Central memory CD8-positive, alpha-beta T cell (primary cell): Measurements from ENCODE around the gene LAMA5.

Experiments
- ATAC-seq: fragments of 150-1000 bp; cut with Tn5 transposase; replicated peaks from 2 replicates; pipeline ENCODE4 v1.10.0; 2022; ENCODE audit warnings: mild to moderate bottlenecking, moderate FRiP score, moderate number of reproducible peaks; ENCODE audit not compliant: poor library complexity, severe bottlenecking; ENCODE audit errors: extremely low read depth
- DNase-seq, 2 donors: peaks; one replicate each; pipeline ENCODE4 v3.0.0; 2021; ENCODE audit warnings: low spot score in 2 of 2
- H3K27ac Mint-ChIP-seq: one replicate; pipeline ENCODE4 v1.8.0; 2022; ENCODE audit warnings: low read depth, mild to moderate bottlenecking, moderate library complexity, mixed read lengths
- H3K27me3 Mint-ChIP-seq: one replicate; pipeline ENCODE4 v1.8.0; 2022; ENCODE audit warnings: mixed read lengths
- H3K36me3 Mint-ChIP-seq: one replicate; pipeline ENCODE4 v1.8.0; 2022; ENCODE audit warnings: mild to moderate bottlenecking, moderate library complexity, mixed read lengths; ENCODE audit not compliant: insufficient read depth
- H3K4me1 Mint-ChIP-seq: one replicate; pipeline ENCODE4 v1.8.0; 2022; ENCODE audit warnings: mixed read lengths
- H3K4me3 Mint-ChIP-seq: one replicate; pipeline ENCODE4 v1.8.0; 2022; ENCODE audit warnings: mild to moderate bottlenecking, moderate library complexity, mixed read lengths
- H3K9me3 Mint-ChIP-seq: one replicate; pipeline ENCODE4 v1.8.0; 2022; ENCODE audit warnings: mixed read lengths

The LAMA5 gene

DNA sequence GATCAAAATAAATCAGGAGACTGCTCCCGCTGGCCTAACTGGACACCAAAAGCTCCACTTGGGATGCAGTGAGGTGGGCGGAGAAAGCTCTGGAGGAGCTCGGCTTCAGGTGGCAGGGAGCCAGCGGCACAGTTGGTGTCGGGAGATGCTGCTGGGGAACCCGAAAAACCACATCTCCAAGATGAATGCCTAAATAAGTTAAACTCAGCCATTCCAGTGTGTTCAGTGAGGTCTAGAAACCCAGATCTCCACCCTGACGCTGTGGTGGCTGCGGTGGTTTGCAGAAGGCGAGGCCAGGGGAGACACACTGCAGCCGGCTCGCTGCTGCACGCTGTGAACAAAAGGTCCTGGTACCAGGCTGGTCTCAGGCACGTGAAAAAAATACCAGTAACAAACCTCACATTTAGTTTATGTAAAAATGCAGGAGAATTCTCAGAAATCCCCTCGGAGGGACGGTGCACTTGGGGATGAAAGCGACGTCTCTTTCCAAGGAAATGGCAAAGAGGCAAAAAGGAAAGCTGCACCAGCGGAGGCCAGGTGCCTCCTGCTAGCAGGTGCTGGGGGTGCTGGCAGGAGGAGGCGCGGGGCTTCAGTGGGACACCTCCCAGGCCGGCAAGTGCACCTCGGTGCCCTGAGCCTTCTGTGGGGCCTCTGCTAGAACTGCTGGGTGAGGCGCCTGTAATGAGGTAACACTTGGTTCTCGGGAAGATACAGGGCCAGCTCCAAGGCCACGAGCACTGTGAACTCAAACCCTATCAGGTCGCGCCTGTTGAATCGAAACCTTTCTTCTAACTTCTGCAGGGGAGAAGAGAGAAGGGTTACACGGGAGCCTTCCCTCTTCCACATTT, 23.4 kb upstream of the LAMA5 start:
- H3K36me3 Mint-ChIP-seq: peaks cover 27% of the 10 kb centered on the region
- ATAC-seq (no peak), DNase-seq (no peak)
- peak overlapping the region; percentile 84 for H3K27ac Mint-ChIP-seq
- peaks cover 35% of the 10 kb centered on the region for H3K4me1 Mint-ChIP-seq
- H3K4me3 Mint-ChIP-seq: no peak overlapping the region
- H3K27me3 Mint-ChIP-seq: no peaks in the 10 kb centered on the region
- no peaks in the 10 kb centered on the region for H3K9me3 Mint-ChIP-seq

DNA sequence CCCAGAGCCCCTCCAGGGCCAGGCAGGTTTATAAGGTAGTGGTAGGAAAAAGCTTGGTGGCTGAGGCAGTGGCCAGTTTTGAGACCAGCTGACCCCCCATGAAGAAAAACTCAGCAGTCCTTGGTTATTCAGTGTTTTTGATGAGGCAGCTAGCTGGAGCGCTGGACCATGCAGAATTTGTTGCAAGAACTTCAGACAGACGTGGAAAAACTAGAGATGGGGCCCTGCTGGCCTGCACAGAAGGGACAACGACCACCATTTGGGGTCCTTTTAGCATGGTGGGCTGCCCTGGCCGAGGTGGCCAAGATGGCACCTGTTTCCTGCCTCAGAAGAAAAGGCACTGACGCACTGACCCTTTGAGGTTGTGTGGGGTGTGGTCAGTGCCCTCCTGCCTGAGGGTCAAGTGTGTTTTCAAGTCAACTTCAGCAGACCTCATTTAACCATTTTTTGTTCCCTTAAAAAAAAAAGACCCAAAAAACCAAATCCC, 22.5 kb upstream of the LAMA5 start:
- Mint-ChIP-seq H3K27me3 (no peaks in the 10 kb centered on the region), H3K4me1 (peaks cover 42% of the 10 kb centered on the region), H3K4me3 (no peak overlapping the region), H3K36me3 (peaks cover 27% of the 10 kb centered on the region), H3K27ac (peak overlapping the region; percentile 84), H3K9me3 (no peaks in the 10 kb centered on the region)
- ATAC-seq (no peak), DNase-seq (no peak)

DNA sequence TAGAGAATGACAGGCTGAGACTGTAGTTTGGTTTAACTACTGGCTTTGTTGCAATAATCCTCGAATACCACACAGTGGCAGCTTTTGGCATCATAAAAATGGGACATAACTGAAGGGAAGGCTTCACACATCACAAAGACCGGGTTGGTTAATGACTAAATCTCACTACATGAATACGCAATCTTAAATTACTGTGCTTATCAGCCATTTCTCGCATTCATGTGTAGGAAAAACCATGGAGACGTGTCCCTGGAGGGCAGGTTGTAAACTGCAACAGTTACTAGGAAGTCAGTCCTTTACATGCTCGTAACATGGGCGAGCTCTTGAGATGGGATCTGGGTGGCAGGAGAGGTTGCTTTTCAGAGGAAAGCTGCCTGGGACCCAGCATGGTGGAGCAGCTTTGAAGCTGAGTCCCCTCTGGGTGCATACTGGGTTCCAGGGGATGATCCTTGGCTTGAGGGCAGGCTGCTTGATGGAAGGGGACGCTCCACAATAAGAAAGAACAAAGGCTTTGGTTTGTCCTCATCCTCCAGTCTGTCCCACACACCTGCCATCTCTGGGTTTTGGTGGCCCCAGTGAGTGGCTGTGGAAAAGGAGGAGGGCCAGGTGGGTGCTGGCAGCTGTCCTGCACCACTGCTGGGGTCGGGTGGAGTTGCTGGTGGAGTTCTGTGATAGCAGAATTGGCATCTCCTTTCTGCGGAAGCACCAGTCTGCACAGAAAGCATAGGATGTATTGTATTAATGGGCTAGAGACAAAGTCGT, 21.9 kb upstream of the LAMA5 start:
- H3K4me1 Mint-ChIP-seq: peaks cover 42% of the 10 kb centered on the region
- no peak overlapping the region for H3K27ac Mint-ChIP-seq
- ATAC-seq (no peak), DNase-seq (no peak)
- H3K4me3 Mint-ChIP-seq: peak overlapping the region; percentile 88
- H3K27me3 Mint-ChIP-seq: no peaks in the 10 kb centered on the region
- no peaks in the 10 kb centered on the region for H3K9me3 Mint-ChIP-seq
- peaks cover 28% of the 10 kb centered on the region for H3K36me3 Mint-ChIP-seq

DNA sequence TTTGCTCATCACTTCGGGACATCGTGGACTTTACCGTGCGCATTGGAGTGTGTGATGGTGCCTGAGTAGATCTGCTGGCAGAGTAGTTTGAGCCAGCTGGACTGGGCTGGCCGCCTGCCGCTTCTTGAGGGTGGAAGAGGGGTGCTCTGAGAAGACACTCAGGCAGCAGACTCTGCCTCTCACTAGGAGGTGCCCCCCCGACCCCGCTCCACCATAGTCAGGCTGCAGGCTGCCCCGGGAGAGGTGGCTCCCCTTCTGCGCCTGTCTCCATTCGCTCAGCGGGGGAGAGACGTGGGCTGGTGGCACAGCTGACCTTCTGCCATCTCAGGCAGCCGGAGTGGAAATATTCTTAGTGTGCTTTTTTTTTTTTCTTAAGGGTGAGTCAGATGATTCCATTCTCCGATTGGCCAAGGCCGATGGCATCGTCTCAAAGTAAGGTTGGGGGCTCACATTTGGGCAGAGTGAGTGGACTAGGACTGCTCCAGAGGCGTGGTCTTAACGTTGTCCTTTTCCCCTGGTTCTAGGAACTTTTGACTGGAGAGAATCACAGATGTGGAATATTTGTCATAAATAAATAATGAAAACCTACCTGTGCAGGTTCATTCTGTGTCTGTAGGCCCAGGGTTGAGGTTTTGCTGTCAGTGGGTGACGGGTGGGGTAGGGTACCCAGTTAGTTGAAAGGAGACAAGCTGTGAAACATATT, 21.0 kb upstream of the LAMA5 start:
- H3K9me3 Mint-ChIP-seq: no peaks in the 10 kb centered on the region
- no peak for DNase-seq
- ATAC-seq: no peak
- H3K4me1 Mint-ChIP-seq: peaks cover 42% of the 10 kb centered on the region
- H3K4me3 Mint-ChIP-seq: peak overlapping the region; percentile 88
- H3K36me3 Mint-ChIP-seq: peaks cover 25% of the 10 kb centered on the region
- H3K27ac Mint-ChIP-seq: peak overlapping the region; percentile 87
- no peaks in the 10 kb centered on the region for H3K27me3 Mint-ChIP-seq

DNA sequence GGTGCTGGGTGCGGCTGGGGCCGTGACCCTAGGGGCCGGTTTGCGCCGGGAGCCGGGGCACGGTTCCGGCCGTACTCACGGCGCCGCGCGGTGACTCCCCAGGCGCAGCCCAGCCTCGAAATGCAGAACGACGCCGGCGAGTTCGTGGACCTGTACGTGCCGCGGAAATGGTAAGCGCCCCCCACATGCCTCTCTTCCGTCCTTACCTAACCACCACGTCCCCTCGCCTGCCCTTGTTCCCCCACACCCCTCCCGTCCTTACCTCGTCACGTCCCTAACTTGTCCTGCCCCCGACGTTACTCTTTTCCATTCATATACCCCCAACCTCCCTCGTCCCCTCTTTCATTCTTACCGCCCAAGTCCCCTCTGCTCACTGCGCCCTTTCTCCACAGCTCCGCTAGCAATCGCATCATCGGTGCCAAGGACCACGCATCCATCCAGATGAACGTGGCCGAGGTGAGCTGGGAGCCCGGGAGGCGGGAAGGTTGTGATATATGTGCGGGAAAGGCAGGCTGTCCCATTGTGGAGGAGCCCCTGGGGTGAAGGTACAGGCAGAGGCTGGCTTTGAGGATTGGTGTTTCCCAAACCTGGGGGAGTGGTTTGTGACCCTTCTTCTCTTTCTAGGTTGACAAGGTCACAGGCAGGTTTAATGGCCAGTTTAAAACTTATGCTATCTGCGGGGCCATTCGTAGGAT, 20.3 kb upstream of the LAMA5 start:
- peak overlapping the region; percentile 87 for H3K27ac Mint-ChIP-seq
- H3K36me3 Mint-ChIP-seq: peaks cover 25% of the 10 kb centered on the region
- H3K9me3 Mint-ChIP-seq: no peaks in the 10 kb centered on the region
- ATAC-seq: peak; percentile 56
- no peaks in the 10 kb centered on the region for H3K27me3 Mint-ChIP-seq
- H3K4me1 Mint-ChIP-seq: peaks cover 47% of the 10 kb centered on the region
- H3K4me3 Mint-ChIP-seq: peak overlapping the region; percentile 88
- DNase-seq: peak in 1 of 2 donors; percentile 29

DNA sequence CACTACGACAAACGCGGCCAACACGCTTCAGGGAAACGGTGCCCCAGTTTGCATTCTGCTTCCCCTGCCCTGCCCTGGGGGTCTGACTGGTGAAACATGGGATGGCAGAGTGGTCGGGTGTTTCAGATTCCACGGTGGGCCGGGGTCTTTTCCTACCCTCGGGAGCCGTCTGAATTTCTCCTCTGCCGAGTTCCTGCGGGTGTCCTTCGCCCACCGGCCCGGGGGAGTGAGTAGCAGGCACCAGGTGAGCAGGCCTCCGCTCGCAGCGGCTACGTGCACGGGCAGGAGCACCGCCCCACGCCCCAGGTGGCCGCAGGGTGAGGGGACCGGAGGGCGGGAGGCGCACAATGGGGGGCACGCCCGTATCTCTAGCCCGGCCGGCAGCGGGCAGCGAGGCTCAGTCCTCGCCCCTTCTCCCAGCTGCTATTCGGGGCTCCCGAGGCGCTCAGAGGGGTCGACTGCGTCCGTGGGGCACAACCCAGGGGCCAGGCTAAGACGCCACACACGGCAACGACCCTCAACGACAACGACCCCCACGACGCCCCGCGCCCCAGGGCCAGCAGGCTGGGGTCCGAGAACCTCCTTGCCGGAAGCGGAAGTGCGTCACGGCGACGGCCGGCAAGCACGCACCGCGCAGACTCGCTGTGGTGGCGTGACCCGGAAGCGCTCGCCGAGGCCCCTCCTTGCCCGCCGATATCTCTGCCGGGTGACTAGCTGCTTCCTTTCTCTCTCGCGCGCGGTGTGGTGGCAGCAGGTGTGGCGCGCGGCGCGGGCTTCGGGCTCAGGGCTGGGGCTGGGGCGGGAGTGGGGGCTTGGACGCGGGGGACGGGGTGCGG, 19.5 kb upstream of the LAMA5 start, which contains the start of gene RPS21:
Gene RPS21, plus strand, starts transcription at position 721 of the 836 bp plus-strand sequence. CDS start 236 bp downstream, outside the sequence.
- H3K27ac Mint-ChIP-seq: peak within 1 kb of the TSS; percentile 87
- peaks cover 47% of the 10 kb centered on the region for H3K4me1 Mint-ChIP-seq
- H3K36me3 Mint-ChIP-seq: peaks cover 28% of the 10 kb centered on the region
- H3K9me3 Mint-ChIP-seq: peaks cover 6% of the 10 kb centered on the region
- H3K4me3 Mint-ChIP-seq: peak within 1 kb of the TSS; percentile 88
- H3K27me3 Mint-ChIP-seq: no peaks in the 10 kb centered on the region
- peak; percentile 94 for ATAC-seq
- peak; percentile 87 for DNase-seq

DNA sequence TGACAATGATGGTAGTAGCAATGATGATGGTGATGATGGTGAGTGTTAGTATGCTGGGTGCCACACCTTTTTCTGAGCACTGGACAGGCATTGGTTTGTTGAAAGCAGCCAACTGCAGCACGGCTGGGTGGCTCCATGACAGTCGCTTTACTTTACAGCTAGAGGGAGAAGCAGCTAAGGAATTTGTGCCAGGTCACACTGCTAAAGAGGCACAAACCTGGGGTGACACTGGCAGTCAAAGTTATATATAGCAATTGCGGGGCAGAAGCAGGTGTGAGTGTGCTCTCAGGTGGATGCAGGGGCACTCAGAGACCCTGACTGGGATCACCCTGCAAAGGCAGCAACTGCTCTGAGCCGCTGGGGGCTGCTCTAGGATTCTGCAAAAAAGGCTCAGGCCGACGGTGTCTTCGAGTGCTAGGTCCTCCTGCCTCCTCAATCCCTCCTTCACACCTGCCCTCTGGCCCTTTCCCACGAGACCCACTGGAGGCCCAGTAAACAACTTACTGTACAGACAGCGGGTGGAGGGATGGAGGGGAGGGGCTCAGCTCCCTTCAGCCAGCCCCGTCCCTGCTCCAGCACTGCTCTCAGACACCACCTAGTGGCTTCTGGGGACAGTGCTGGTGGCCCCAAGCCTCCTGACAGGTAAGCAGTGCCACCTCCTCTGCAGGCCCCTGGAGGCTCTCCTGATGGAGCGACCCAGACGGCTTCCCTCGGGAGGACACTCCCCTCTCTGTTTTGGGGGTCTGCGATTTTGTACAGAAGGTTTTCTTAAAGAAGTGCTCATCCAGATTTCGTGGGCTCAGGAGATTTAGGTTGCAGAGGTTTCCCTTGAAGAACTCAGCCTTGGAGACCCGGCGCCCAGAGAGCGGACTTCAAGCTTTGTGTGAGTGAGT, 15.4 kb upstream of the LAMA5 start:
- peaks cover 19% of the 10 kb centered on the region for H3K36me3 Mint-ChIP-seq
- DNase-seq: peak; percentile 57 to 58
- H3K4me1 Mint-ChIP-seq: peaks cover 22% of the 10 kb centered on the region
- H3K9me3 Mint-ChIP-seq: peaks cover 6% of the 10 kb centered on the region
- H3K4me3 Mint-ChIP-seq: no peak overlapping the region
- ATAC-seq: peak; percentile 38
- H3K27me3 Mint-ChIP-seq: no peaks in the 10 kb centered on the region
- H3K27ac Mint-ChIP-seq: no peak overlapping the region

DNA sequence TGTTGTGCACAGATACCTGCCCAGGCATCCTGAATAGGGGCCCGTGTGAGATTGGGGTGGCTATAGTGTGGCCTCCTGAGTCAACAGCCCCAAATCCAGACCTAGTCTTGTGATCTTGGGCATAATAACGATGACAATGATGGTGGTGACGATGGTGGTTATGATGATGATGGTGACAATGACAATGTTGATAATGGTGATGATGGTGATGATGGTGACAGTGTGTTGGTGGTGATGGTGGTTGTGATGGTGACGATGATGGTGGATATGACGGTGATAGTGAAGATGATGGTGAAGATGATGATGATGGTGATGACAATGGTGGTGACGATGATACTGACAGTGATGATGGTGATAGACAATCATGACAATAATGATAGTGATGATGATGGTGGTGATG, 14.7 kb upstream of the LAMA5 start:
- Mint-ChIP-seq H3K4me3 (no peak overlapping the region), H3K36me3 (peaks cover 14% of the 10 kb centered on the region), H3K9me3 (peaks cover 6% of the 10 kb centered on the region), H3K4me1 (peaks cover 18% of the 10 kb centered on the region), H3K27me3 (no peaks in the 10 kb centered on the region), H3K27ac (no peak overlapping the region)
- DNase-seq (no peak), ATAC-seq (no peak)

DNA sequence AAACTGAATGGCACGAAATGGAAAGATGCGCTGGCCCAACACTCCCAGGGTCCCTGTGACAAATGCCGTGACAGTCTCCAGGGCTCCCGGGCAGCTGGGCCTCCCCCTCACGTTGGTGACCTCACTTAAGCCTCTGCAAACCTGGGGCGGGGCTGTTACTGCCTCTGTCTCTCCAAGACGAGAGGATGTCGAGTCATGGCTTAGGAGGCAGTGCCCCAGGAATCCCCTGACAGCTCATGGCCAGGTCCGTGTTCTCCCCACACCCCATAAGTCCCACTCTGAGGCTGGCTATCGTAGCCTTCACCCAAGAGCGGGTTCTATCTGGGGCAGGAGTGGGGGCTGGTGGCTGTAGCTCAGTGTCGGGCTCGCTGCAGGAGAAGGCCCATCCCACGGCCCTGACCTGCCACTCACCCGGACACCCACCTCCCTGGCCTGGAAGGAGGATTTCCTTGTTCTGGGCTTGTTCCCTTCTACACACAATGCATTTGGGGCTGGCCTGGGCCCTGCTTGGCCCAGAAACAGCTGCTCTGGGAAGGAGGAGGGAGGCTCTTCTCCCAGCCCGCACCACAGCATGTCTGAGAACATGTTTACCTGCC, 14.2 kb upstream of the LAMA5 start:
- Mint-ChIP-seq H3K4me1 (peaks cover 18% of the 10 kb centered on the region), H3K9me3 (peaks cover 6% of the 10 kb centered on the region), H3K4me3 (no peak overlapping the region), H3K36me3 (peaks cover 11% of the 10 kb centered on the region), H3K27me3 (no peaks in the 10 kb centered on the region), H3K27ac (no peak overlapping the region)
- DNase-seq: no peak
- no peak for ATAC-seq

DNA sequence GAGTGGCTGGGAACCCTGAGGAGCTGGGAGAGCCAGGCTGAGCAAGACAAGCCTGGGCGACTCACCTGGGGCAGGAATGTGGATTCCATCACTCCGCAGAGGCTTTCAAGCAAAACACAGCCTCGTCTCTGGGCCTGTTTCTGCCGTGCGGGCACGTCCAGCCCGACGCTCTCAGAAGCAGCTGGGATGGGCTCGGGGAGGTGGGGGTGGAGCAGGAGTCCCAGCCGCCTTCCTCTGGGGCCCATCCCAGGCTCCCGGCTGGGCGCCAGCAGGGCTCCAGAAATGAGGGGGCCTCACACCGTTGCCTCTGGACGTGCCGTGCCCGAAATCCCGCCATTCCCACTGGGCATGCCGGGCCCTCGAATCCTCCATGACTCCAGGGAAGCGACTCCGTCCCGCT, 11.1 kb upstream of the LAMA5 start:
- Mint-ChIP-seq H3K27me3 (peaks cover 2% of the 10 kb centered on the region), H3K9me3 (peaks cover 6% of the 10 kb centered on the region)
- ATAC-seq: no peak

More for the DNA sequence above, 11.1 kb upstream of the LAMA5 start:
- peaks cover 6% of the 10 kb centered on the region for H3K4me1 Mint-ChIP-seq
- H3K27ac Mint-ChIP-seq: no peak overlapping the region
- DNase-seq: no peak
- H3K36me3 Mint-ChIP-seq: peaks cover 6% of the 10 kb centered on the region
- H3K4me3 Mint-ChIP-seq: no peak overlapping the region
